ENCODE measurements around the gene APPL2.
"Not testable (repeated sequence)": the region's sequence is repeated elsewhere in the genome, so short reads cannot be mapped to it uniquely, and the experiment has no call there.

APPL2 gene

GRCh38 chr12:105256921-105257320, 20.9 kb upstream of the APPL2 start:
- TF ChIP-seq, protein P1, sequence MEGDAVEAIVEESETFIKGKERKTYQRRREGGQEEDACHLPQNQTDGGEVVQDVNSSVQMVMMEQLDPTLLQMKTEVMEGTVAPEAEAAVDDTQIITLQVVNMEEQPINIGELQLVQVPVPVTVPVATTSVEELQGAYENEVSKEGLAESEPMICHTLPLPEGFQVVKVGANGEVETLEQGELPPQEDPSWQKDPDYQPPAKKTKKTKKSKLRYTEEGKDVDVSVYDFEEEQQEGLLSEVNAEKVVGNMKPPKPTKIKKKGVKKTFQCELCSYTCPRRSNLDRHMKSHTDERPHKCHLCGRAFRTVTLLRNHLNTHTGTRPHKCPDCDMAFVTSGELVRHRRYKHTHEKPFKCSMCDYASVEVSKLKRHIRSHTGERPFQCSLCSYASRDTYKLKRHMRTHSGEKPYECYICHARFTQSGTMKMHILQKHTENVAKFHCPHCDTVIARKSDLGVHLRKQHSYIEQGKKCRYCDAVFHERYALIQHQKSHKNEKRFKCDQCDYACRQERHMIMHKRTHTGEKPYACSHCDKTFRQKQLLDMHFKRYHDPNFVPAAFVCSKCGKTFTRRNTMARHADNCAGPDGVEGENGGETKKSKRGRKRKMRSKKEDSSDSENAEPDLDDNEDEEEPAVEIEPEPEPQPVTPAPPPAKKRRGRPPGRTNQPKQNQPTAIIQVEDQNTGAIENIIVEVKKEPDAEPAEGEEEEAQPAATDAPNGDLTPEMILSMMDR (IDR thresholded peaks at IDR 0.05; ENCODE audit: low read length, missing control alignments): no peak
- H3K4me3 ChIP-seq (replicated peaks; ENCODE audit: low read depth, low read length): no peak overlapping the region
- DNase-seq (ENCODE audit: low read depth): peak; percentile 53

GRCh38 chr12:105256431-105256830, 20.5 kb upstream of the APPL2 start:
- H3K4me3 ChIP-seq (replicated peaks; ENCODE audit: low read depth, low read length): not testable (repeated sequence)

GRCh38 chr12:105256011-105256410, 20.0 kb upstream of the APPL2 start:
- peak; percentile 23 for DNase-seq (ENCODE audit: low read depth)
- TF ChIP-seq, protein P1 (IDR thresholded peaks at IDR 0.05; ENCODE audit: low read length, missing control alignments): no peak
- no peak overlapping the region for H3K4me3 ChIP-seq (replicated peaks; ENCODE audit: low read depth, low read length)

More at GRCh38 chr12:105256431-105256830, 20.5 kb upstream of the APPL2 start:
- not testable (repeated sequence) for DNase-seq (ENCODE audit: low read depth)

- TF ChIP-seq, protein P1 (IDR thresholded peaks at IDR 0.05; ENCODE audit: low read length, missing control alignments): no peak
- H3K4me3 ChIP-seq (replicated peaks; ENCODE audit: low read depth, low read length): no peak overlapping the region
- peak; percentile 68 for DNase-seq (ENCODE audit: low read depth)
Measured at GRCh38 chr12:105253866-105254513, 18.0 kb upstream of the APPL2 start.

- H3K4me3 ChIP-seq (replicated peaks; ENCODE audit: low read depth, low read length): no peak overlapping the region
- no peak for DNase-seq (ENCODE audit: low read depth)
- TF ChIP-seq, protein P1 (IDR thresholded peaks at IDR 0.05; ENCODE audit: low read length, missing control alignments): no peak
Measured at GRCh38 chr12:105252901-105253300, 16.9 kb upstream of the APPL2 start.

DNA sequence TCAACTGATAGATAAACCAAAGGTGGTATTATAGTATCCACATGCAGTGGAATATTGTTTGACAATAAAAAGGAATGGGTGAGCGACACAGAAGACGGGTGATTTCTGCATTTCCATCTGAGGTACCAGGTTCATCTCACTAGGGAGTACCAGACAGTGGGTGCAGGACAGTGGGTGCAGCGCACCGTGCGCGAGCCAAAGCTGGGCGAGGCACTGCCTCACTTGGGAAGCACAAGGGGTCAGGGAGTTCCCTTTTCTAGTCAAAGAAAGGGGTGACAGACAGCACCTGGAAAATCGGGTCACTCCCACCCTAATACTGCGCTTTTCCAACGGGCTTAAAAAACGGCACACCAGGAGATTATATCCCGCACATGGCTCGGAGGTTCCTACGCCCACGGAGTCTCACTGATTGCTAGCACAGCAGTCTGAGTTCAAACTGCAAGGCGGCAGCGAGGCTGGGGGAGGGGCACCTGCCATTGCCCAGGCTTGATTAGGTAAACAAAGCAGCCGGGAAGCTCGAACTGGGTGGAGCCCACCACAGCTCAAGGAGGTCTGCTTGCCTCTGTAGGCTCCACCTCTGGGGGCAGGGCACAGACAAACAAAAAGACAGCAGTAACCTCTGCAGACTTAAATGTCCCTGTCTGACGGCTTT, 9.9 kb upstream of the APPL2 start:
- not testable (repeated sequence) for H3K4me3 ChIP-seq (replicated peaks; ENCODE audit: low read depth, low read length); DNase-seq (ENCODE audit: low read depth)

- no peak overlapping the region for H3K4me3 ChIP-seq (replicated peaks; ENCODE audit: low read depth, low read length)
- TF ChIP-seq, protein P1 (IDR thresholded peaks at IDR 0.05; ENCODE audit: low read length, missing control alignments): no peak
- DNase-seq (ENCODE audit: low read depth): no peak
Measured at GRCh38 chr12:105245291-105245690, 9.3 kb upstream of the APPL2 start.

- DNase-seq (ENCODE audit: low read depth): no peak
- TF ChIP-seq, protein P1 (IDR thresholded peaks at IDR 0.05; ENCODE audit: low read length, missing control alignments): no peak
- H3K4me3 ChIP-seq (replicated peaks; ENCODE audit: low read depth, low read length): no peak overlapping the region
Measured at GRCh38 chr12:105240228-105240627, 4.3 kb upstream of the APPL2 start.

Data from fibroblast of pulmonary artery (primary cell).